NCI-H446 (cell line): ENCODE data around the gene ETV5.
"Not testable (repeated sequence)": the region's sequence is repeated elsewhere in the genome, so short reads cannot be mapped to it uniquely, and the experiment has no call there.

ENCODE experiments used
- DNase-seq, 2 experiments: peaks; one replicate each; lab custom pipeline; 2025; lab: John Stamatoyannopoulos, UW

The ETV5 gene

DNA sequence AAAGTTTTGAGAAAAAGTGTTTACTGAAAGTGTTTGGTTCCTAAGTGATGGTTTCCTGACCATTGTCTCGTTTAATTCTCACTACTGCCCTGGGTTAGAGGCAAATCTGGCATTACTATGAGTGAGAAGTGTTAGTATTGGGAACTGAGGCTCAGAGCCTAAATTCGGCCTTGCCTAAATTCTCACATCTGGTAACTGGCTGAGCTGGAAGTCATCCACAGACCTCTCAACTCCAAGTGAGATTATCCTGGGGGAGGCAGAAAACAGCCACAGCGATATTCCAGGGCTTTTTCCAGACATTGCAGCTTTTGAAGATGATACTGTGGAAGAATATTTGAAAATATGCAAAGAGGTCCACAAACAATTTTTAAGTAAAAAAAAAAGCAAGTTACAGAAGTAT, 86.0 kb downstream of the ETV5 start:
- no peak for DNase-seq

- peak in 1 of 2 experiments; percentile 69 for DNase-seq
Observed at GRCh38 chr3:186021673-186022362, 87.1 kb downstream of the ETV5 start.

DNA sequence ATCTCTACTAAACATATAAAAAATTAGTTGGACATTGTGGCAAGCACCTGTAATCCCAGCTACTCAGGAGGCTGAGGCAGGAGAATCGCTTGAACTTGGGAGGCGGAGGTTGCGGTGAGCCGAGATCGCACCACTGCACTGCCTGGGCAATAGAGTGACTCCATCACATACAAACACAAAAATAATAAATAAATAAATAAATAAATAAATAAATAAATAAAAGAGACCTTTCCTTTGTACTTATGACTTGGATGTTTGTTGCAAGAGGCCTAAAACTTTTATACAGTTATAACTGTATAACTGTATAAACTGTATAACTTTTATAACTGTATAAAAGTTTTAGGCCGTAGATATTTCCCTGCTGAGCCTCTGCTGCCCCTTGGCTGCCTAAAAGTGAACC, 87.6 kb downstream of the ETV5 start:
- DNase-seq: not testable (repeated sequence)

DNA sequence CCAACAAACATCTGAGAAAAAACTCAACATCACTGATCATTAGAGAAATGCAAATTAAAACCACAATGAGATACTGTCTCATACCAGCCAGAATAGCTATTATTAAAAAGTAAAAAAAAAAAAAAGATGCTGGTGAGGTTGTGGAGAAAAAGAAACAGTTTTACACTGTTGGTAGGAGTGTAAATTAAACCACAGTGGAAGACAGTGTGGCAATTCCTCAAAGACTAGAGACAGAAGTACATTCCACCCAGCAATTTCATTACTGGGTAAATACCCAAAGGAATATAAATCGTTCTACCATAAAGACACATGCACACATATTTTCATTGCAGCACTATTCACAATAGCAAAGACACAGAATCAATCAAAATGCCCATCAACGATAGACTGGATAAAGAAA, 89.6 kb downstream of the ETV5 start:
- not testable (repeated sequence) for DNase-seq

- no peak for DNase-seq
Observed at GRCh38 chr3:186014866-186015265, 94.0 kb downstream of the ETV5 start.

- DNase-seq: no peak
Observed at GRCh38 chr3:186013312-186013711, 95.6 kb downstream of the ETV5 start.

DNA sequence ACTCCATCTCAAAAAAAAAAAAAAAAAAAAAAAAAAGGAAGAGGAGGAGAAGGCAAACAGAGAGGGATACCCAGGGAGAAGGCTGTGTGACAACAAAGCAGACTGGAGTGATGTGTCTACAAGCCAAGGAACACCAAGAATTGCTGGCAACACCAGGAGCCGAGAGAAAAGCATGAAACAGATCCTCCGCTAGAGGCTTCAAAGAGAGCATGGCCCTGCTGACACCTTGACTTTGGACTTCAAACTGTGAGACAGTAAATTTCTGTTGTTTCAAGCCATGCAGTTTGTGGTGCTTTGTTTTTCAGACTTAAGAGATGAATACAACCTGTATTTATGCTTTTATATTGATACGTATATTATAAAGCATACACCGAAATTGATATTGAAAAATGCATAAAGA, 96.8 kb downstream of the ETV5 start:
- no peak for DNase-seq

DNA sequence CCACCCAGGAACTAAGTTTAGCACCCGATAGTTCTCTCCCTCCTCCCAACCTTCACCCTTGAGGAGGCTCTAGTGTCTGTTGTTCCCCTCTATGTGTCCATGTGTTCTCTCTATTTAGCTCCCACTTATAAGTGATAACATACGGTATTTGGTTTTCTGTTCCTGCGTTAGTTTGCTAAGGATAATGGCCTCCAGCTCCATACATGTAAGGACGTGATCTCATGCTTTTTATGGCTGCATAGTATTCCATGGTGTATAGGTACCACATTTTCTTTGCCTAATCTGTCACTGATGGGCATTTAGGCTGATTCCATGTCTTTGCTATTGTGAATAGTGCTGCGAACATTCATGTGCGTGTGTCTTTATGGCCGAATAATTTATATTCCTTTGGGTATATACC, 104.2 kb downstream of the ETV5 start:
- no peak for DNase-seq

- DNase-seq: no peak
Observed at GRCh38 chr3:186004209-186004608, 104.7 kb downstream of the ETV5 start.

- DNase-seq: no peak
Observed at GRCh38 chr3:186003610-186004009, 105.3 kb downstream of the ETV5 start.

DNA sequence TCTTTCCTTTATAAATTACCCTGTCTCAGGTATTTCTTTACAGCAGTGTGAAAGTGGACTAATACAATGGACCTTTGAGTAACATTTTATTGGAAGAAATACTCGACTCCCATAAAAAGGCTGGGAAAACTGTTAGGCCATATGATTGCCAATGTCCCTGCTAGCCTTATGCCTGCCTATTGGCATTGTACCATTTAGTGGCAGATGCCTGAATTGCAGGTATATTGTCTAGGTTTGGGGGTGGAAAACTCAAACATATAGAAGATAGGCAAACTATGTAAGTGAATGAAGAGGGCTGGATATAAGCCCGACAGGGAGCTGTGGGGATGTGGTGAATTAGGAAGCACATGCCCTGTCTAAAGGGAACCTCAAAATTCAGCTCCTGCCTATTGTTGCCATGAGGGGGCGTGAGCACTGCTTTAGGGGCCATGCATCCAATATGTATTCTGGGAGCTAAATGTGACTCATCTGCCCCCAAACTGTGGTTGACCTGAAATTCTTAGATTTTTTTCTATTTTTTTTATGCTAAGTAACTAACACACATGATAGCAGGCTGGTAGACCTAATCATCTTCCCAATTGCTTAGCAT, 105.9 kb downstream of the ETV5 start:
- DNase-seq: peak in 1 of 2 experiments; percentile 33

DNA sequence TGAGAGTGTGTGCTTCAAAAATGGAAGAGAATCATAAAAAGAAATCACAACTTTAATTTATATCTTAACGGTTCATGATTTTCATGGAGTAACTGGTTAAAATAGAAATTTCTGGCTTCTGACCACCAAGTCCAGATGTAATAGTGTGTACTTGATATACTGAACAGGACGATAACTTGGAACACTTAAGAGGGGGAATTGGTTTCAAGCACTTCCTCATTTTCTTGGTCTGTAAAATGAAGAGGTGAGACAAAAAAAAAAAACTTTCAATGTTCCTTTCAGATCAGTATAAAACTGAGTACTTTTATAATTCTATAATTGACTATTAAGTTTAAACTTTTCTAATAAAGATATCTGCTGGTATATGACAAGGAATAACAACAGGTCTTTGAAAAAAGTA, 107.0 kb downstream of the ETV5 start:
- no peak for DNase-seq

DNA sequence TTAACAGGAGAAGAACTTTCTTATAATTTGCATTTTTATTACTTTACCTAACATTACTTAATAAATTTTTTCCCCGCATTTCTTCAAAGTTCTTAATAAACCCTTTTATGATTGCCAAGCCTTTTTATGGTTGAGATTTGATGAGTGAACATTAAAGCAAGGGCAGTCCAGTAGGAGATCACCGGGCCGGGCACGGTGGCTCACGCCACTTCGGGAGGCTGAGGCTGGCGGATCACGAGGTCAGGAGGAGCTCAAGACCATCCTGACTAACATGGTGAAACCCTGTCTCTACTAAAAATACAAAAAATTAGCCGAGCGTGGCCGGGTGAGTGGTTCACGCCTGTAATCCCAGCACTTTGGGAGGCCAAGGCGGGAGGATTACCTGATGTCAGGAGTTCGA, 109.7 kb downstream of the ETV5 start:
- no peak for DNase-seq

DNA sequence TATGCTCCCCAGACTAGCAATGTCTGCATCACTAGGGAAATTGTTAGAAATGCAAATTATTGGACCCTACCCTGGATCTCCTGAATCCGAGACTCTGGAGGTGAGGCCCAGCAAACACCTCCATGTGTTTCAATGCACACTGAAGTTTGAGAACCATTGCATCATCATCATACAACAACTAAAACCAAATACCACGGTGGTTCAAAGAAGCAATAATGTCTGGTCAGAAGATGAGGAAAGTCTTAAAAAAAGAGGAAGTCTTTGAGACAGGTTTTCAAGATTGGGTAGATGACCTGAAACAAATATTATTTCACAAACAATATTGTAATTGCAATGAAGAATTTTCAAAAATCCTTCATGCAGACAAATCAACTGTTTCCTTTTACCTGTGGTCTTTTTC, 110.8 kb downstream of the ETV5 start:
- DNase-seq: no peak

DNA sequence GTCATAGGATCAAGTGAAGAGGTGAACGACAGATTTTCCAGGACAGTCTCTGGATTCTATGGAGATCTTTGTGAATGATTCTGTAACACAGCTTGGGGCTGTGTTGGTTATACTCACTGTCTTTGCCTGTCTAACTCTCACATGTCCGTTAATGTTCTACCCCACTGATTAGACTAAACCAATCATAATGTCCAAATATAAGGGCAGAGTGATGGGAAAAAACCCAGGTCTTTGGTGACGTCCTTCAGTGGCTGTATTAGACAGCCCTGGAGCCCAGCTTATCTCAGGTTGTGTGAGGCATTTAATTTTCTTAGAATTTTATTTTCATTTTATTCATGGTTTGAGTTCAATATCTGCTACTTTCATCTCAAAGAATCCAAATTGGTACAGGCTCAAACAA, 111.8 kb downstream of the ETV5 start:
- no peak for DNase-seq
